ENCODE results near the gene EPC2.
"Not testable (repeated sequence)": the region's sequence is repeated elsewhere in the genome, so short reads cannot be mapped to it uniquely, and the experiment has no call there.

EPC2 gene

GRCh38 chr2:148656516-148656915 lies 12.0 kb downstream of the EPC2 start:
- Histone ChIP-seq H3K79me2 (ENCODE audit: low read length) (peaks cover 95% of the 10 kb centered on the region), H3K4me3 (ENCODE audit: low read length) (no peak overlapping the region), H2AFZ (ENCODE audit: low read length) (no peak overlapping the region), H3K27ac (ENCODE audit: low read length) (no peak overlapping the region), H3F3A (ENCODE audit: insufficient read depth, low read length) (peaks cover 28% of the 10 kb centered on the region), H3K9me3 (replicated peaks; ENCODE audit: insufficient read depth, low read length) (no peaks in the 10 kb centered on the region), H3K9me2 (replicated peaks; ENCODE audit: insufficient read depth, low read length) (no peaks in the 10 kb centered on the region), H3K27me3 (replicated peaks; ENCODE audit: insufficient read depth, low read length) (no peaks in the 10 kb centered on the region), H4K20me1 (ENCODE audit: insufficient read depth, low read length) (peaks cover 47% of the 10 kb centered on the region), H3K4me2 (ENCODE audit: low read depth, low read length) (no peak overlapping the region), H3K9ac (ENCODE audit: low read length) (no peak overlapping the region), H3K36me3 (replicated peaks; ENCODE audit: insufficient read depth, low read length) (no peaks in the 10 kb centered on the region), H3K4me1 (ENCODE audit: low read length) (peaks cover 69% of the 10 kb centered on the region)
- no peak for DNase-seq
- TF ChIP-seq CTCF (IDR thresholded peaks at IDR 0.05; ENCODE audit: low read length) (no peak), EZH2 (optimal IDR thresholded peaks at IDR 0.05; ENCODE audit: low read depth, low read length) (no peak), EZH2phosphoT487 (IDR thresholded peaks at IDR 0.05; ENCODE audit: low read length) (no peak)

- Histone ChIP-seq H3K79me2 (ENCODE audit: low read length) (peaks cover 88% of the 10 kb centered on the region), H3K4me1 (ENCODE audit: low read length) (peaks cover 47% of the 10 kb centered on the region), H2AFZ (ENCODE audit: low read length) (no peak overlapping the region), H3K9me3 (replicated peaks; ENCODE audit: insufficient read depth, low read length) (no peaks in the 10 kb centered on the region), H3K9ac (ENCODE audit: low read length) (no peak overlapping the region), H3K4me3 (ENCODE audit: low read length) (no peak overlapping the region), H4K20me1 (ENCODE audit: insufficient read depth, low read length) (peaks cover 30% of the 10 kb centered on the region), H3K27me3 (replicated peaks; ENCODE audit: insufficient read depth, low read length) (no peaks in the 10 kb centered on the region), H3K27ac (ENCODE audit: low read length) (peak overlapping the region; percentile 53; the same call in 1 of the 2 replicates), H3K4me2 (ENCODE audit: low read depth, low read length) (peak overlapping the region; percentile 51), H3F3A (ENCODE audit: insufficient read depth, low read length) (peaks cover 15% of the 10 kb centered on the region), H3K36me3 (replicated peaks; ENCODE audit: insufficient read depth, low read length) (no peaks in the 10 kb centered on the region), H3K9me2 (replicated peaks; ENCODE audit: insufficient read depth, low read length) (no peaks in the 10 kb centered on the region)
- DNase-seq, result peak; percentile 75
- TF ChIP-seq EZH2 (optimal IDR thresholded peaks at IDR 0.05; ENCODE audit: low read depth, low read length), result no peak
- no peak for TF ChIP-seq CTCF (IDR thresholded peaks at IDR 0.05; ENCODE audit: low read length)
- TF ChIP-seq EZH2phosphoT487 (IDR thresholded peaks at IDR 0.05; ENCODE audit: low read length), result no peak
Measured at GRCh38 chr2:148658807-148659722, 14.5 kb downstream of the EPC2 start.

- peaks cover 41% of the 10 kb centered on the region for H4K20me1 ChIP-seq (ENCODE audit: insufficient read depth, low read length)
- peaks cover 42% of the 10 kb centered on the region for H3K4me1 ChIP-seq (ENCODE audit: low read length)
- DNase-seq, result no peak
- H3K9me3 ChIP-seq (replicated peaks; ENCODE audit: insufficient read depth, low read length), result no peaks in the 10 kb centered on the region
- H3K9ac ChIP-seq (ENCODE audit: low read length), result no peak overlapping the region
- H3K79me2 ChIP-seq (ENCODE audit: low read length), result peaks cover 88% of the 10 kb centered on the region
- H3K27ac ChIP-seq (ENCODE audit: low read length), result no peak overlapping the region
- TF ChIP-seq CTCF (IDR thresholded peaks at IDR 0.05; ENCODE audit: low read length) (no peak), EZH2 (optimal IDR thresholded peaks at IDR 0.05; ENCODE audit: low read depth, low read length) (no peak), EZH2phosphoT487 (IDR thresholded peaks at IDR 0.05; ENCODE audit: low read length) (no peak)
- peaks cover 15% of the 10 kb centered on the region for H3F3A ChIP-seq (ENCODE audit: insufficient read depth, low read length)
- no peak overlapping the region for H3K4me3 ChIP-seq (ENCODE audit: low read length)
- H3K27me3 ChIP-seq (replicated peaks; ENCODE audit: insufficient read depth, low read length), result no peaks in the 10 kb centered on the region
- no peak overlapping the region for H2AFZ ChIP-seq (ENCODE audit: low read length)
- no peaks in the 10 kb centered on the region for H3K36me3 ChIP-seq (replicated peaks; ENCODE audit: insufficient read depth, low read length)
- H3K4me2 ChIP-seq (ENCODE audit: low read depth, low read length), result no peak overlapping the region
- no peaks in the 10 kb centered on the region for H3K9me2 ChIP-seq (replicated peaks; ENCODE audit: insufficient read depth, low read length)
Measured at GRCh38 chr2:148660999-148661398, 16.4 kb downstream of the EPC2 start.

- not testable (repeated sequence) for DNase-seq; H3K36me3 ChIP-seq (replicated peaks; ENCODE audit: insufficient read depth, low read length); H3K9me3 ChIP-seq (replicated peaks; ENCODE audit: insufficient read depth, low read length); H3K27ac ChIP-seq (ENCODE audit: low read length); H3K27me3 ChIP-seq (replicated peaks; ENCODE audit: insufficient read depth, low read length); H2AFZ ChIP-seq (ENCODE audit: low read length); H3K9me2 ChIP-seq (replicated peaks; ENCODE audit: insufficient read depth, low read length); H3K4me2 ChIP-seq (ENCODE audit: low read depth, low read length); H3K4me3 ChIP-seq (ENCODE audit: low read length); H3K9ac ChIP-seq (ENCODE audit: low read length)
- Histone ChIP-seq H3K4me1 (ENCODE audit: low read length) (peaks cover 33% of the 10 kb centered on the region), H4K20me1 (ENCODE audit: insufficient read depth, low read length) (peaks cover 55% of the 10 kb centered on the region), H3K79me2 (ENCODE audit: low read length) (peaks cover 88% of the 10 kb centered on the region), H3F3A (ENCODE audit: insufficient read depth, low read length) (peaks cover 15% of the 10 kb centered on the region)
Measured at GRCh38 chr2:148662332-148662731, 17.8 kb downstream of the EPC2 start.

Data from MM.1S (cell line).